Measurements from ENCODE around the gene PDE11A. TPM values are rescaled to one million over a fixed set of nuclear protein-coding genes. Genes with fewer than 3 reads are reported as not detected.

Gene PDE11A
- total and polyA plus RNA-seq, 2 of the 13 experiments (the other 11 are each of a cell fraction or from before 2014, with no cell fraction given): 1.2 to 1.7 TPM

DNA sequence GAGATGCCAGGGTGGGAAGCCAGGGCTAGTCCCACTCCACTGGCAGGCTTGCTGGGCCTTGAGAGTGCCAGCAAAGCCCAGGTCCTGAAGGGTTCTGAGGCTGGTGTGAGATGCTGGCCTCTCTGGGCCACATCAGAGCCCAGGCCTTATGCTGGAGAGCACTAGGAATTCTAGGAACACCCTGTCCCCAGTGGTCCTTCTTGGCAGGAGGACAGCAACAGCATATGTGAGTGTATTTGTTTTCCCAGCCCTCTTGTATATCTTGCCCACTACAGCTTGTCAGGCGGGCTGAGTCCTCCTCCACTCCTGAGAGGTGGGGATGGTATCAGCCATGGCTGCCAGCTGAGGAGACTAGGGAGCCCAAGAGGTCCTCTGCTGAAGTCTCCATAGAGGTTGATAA is 327.0 kb downstream of the PDE11A start:
- in situ Hi-C loops (cut with HindIII; ENCODE audit: extremely low pct_ligation_motif_present, low pct_unique_long_range_greater_than_20kb): no loop called here
- ATAC-seq (no peak), FAIRE-seq (no peak), DNase-seq (ENCODE audit: low spot score) (no peak)
- Histone ChIP-seq H4K20me1 (ENCODE audit: insufficient read depth, low read length) (no peaks in the 10 kb centered on the region), H3K9me3 (ENCODE audit: low read length) (no peaks in the 10 kb centered on the region), H3K4me1 (ENCODE audit: insufficient read depth, low read length) (no peaks in the 10 kb centered on the region), H3K36me3 (replicated peaks in 1 of 2; ENCODE audit: control insufficient read depth in 1 of 2, insufficient read depth in 2 of 2, low read length in 2 of 2) (no peaks in the 10 kb centered on the region), H3K4me2 (ENCODE audit: low read depth, low read length) (no peak overlapping the region), H3K9ac (ENCODE audit: insufficient read depth, low read depth, low read length) (no peak overlapping the region), H2AFZ (ENCODE audit: low read length) (no peak overlapping the region), H3K27me3 (ENCODE audit: control insufficient read depth in 1 of 2, insufficient read depth in 2 of 2, low read length in 2 of 2) (peaks cover 0 to 8% of the 10 kb centered on the region in 2 experiments; a peak in 1 of 5 replicates), H3K79me2 (ENCODE audit: insufficient read depth, low read length) (no peaks in the 10 kb centered on the region), H3K27ac (ENCODE audit: extremely low read length, insufficient read depth, low read length) (no peak overlapping the region), H3K4me3 (replicated peaks in 1 of 3; ENCODE audit: insufficient read depth in 1 of 3, low read depth in 2 of 3, low read length in 3 of 3) (no peak overlapping the region)
- CTCF ChIA-PET (ENCODE audit: low intra/inter-chr PET ratio, low total read pairs): no interaction called here
- no TSS peak for BruUV-seq (replicated peaks)
- no peak for TF ChIP-seq MEIS1 (CRISPR knock-in tag; IDR thresholded peaks at IDR 0.05; ENCODE audit: borderline replicate concordance)
- no peak for TF ChIP-seq TMF1 (CRISPR knock-in tag; IDR thresholded peaks at IDR 0.05; ENCODE audit: low read depth)
- TF ChIP-seq TEAD3 (CRISPR knock-in tag; optimal IDR thresholded peaks at IDR 0.05; ENCODE audit: borderline replicate concordance): no peak
- no peak for TF ChIP-seq JUNB (CRISPR knock-in tag; IDR thresholded peaks at IDR 0.05; ENCODE audit: borderline replicate concordance)
- POLR2A ChIA-PET: no interaction called here
- 43% methylated on average over 1 of the region's 1 CpG for WGBS (ENCODE audit: low lambda C conversion rate)
- intact Hi-C loops (cut with micrococcal nuclease; ENCODE audit: unreplicated experiment): no loop called here

DNA sequence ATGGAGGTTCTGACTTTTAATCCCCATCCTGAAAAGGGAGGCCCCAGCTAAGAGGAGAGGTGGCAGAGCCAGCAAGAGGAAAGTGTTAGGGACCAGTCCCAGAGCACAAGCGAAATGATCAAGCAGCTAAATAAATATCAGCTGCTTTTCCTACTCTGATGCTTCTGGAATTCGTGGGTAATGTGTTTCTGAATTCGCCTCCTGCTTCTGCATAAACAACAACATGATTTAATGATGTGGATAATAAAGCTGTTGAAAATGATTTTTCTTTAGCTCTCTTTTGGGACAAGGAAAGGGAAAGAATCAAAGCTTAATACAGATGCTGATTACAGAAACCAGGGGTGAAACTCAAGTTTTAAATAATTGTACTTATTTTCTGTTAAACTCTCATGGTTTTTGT is 329.7 kb downstream of the PDE11A start:
- Histone ChIP-seq H3K79me2 (ENCODE audit: insufficient read depth, low read length) (no peaks in the 10 kb centered on the region), H3K27me3 (ENCODE audit: control insufficient read depth in 1 of 2, insufficient read depth in 2 of 2, low read length in 2 of 2) (peaks cover 0 to 8% of the 10 kb centered on the region in 2 experiments; a peak in 1 of 5 replicates), H3K4me2 (ENCODE audit: low read depth, low read length) (no peak overlapping the region), H2AFZ (ENCODE audit: low read length) (no peak overlapping the region), H4K20me1 (ENCODE audit: insufficient read depth, low read length) (no peaks in the 10 kb centered on the region), H3K4me1 (ENCODE audit: insufficient read depth, low read length) (no peaks in the 10 kb centered on the region), H3K9me3 (ENCODE audit: low read length) (no peaks in the 10 kb centered on the region), H3K27ac (ENCODE audit: extremely low read length, insufficient read depth, low read length) (no peak overlapping the region), H3K4me3 (replicated peaks in 1 of 3; ENCODE audit: insufficient read depth in 1 of 3, low read depth in 2 of 3, low read length in 3 of 3) (no peak overlapping the region), H3K36me3 (replicated peaks in 1 of 2; ENCODE audit: control insufficient read depth in 1 of 2, insufficient read depth in 2 of 2, low read length in 2 of 2) (no peaks in the 10 kb centered on the region), H3K9ac (ENCODE audit: insufficient read depth, low read depth, low read length) (no peak overlapping the region)
- no peak for TF ChIP-seq ZNF724P (CRISPR knock-in tag; IDR thresholded peaks at IDR 0.05; ENCODE audit: borderline replicate concordance)
- TF ChIP-seq GFI1 (CRISPR knock-in tag; IDR thresholded peaks at IDR 0.05; ENCODE audit: borderline replicate concordance): no peak
- TF ChIP-seq ZNF558 (CRISPR knock-in tag; IDR thresholded peaks at IDR 0.05; ENCODE audit: borderline replicate concordance): no peak
- POLR2A ChIA-PET: no interaction called here
- intact Hi-C loops (cut with micrococcal nuclease; ENCODE audit: unreplicated experiment): no loop called here
- FAIRE-seq (no peak), DNase-seq (ENCODE audit: low spot score) (no peak), ATAC-seq (no peak)
- WGBS (ENCODE audit: low lambda C conversion rate): 20% methylated on average over 3 of the region's 3 CpGs
- in situ Hi-C loops (cut with HindIII; ENCODE audit: extremely low pct_ligation_motif_present, low pct_unique_long_range_greater_than_20kb): no loop called here
- CTCF ChIA-PET (ENCODE audit: low intra/inter-chr PET ratio, low total read pairs): no interaction called here
- no TSS peak for BruUV-seq (replicated peaks)
